Measurements from ENCODE around the gene WIF1.

DNA sequence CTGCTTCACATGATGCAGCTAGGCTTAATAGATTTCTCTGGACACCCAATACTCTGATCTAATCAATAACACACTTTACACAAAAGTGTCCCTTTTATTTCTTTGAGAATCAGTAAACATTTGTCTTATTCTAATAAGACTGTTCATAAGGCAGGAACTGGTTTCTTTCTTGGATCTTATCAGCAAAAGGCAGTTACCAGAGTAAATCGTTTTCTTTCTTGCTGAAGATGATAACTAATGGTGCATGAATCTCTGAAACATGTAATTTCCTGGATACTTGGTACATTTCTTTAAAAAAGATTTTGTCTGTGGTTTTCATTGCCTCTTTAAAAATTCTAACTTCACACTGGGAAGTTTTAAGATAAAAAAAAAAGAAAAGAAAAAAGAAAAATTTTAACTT, 39.6 kb downstream of the WIF1 start:
- TF ChIP-seq CTCF (conservative IDR thresholded peaks at IDR 0.05; ENCODE audit: low read length) = no peak
- no peak for TF ChIP-seq EZH2phosphoT487 (IDR thresholded peaks at IDR 0.05; ENCODE audit: borderline replicate concordance)
